ENCODE measurements around the gene GRIN2C.

The GRIN2C gene

GRCh38 chr17:74799097-74799496 lies 60.6 kb downstream of the GRIN2C start:
- DNase-seq (ENCODE audit: low read depth in 2 of 2) = no peak

GRCh38 chr17:74798239-74798707 lies 61.4 kb downstream of the GRIN2C start:
- DNase-seq (ENCODE audit: low read depth in 2 of 2) = no peak

- DNase-seq (ENCODE audit: low read depth in 2 of 2) = no peak
Observed at GRCh38 chr17:74797824-74798223, 61.9 kb downstream of the GRIN2C start.

- no peak for DNase-seq (ENCODE audit: low read depth in 2 of 2)
Observed at GRCh38 chr17:74796866-74797265, 62.8 kb downstream of the GRIN2C start.

DNA sequence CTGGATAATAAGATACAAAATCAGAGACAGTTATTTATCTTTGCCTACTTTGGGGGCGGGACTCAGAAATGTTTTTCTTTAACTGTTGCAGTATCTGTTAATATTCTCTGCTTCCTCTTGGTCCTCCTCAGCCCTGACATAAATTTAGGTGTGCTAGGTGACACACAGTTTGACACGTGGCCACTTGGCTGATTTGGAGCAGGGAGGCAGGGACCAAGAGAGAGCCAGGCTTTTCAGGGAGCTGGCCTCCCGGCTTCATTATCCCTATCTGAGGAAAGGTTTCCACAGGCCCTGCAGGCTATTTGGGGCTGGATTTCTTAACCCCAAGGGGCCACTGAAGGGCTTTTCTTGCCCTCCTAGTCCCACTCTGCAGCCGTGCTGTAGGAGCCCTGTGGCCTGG lies 63.5 kb downstream of the GRIN2C start:
- DNase-seq (ENCODE audit: low read depth in 2 of 2) = no peak

DNA sequence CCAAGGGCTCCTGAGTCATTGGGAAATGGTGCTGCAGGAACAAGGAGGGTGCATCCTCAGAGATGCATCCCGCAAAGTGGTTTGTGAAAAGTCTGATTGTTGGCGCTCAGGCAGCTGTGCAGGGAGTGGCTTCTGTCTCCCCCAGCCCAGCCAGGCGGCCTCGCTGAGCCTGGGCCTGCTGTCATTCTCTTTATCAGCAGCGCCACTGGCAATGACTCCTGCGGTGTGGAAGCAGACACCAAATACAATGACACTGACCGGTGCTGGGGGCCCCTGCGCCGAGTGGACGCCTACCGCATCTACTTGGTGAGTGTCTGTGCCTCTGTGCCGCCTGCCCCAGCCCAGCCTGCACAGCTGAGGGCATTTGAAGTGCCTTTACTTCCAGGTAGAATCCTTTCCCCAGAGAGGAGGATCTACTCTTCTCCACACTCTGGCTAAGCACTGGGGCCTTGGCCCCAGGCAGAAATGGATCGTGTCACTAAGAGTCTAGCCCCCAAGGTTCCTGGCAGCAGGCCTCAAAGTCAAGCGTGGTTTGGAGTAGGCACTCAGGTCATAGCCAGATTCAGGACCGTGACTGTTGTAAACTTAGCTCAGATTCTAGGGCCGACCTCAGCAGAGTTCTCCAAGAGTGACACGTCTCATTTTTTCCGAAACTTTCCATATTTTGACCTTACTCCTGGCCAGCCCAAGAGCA lies 64.2 kb downstream of the GRIN2C start:
- DNase-seq (ENCODE audit: low read depth in 2 of 2) = no peak

- DNase-seq (ENCODE audit: low read depth in 2 of 2) = no peak
Observed at GRCh38 chr17:74792586-74793105, 67.0 kb downstream of the GRIN2C start.
